Loucy (cell line): Measurements from ENCODE around the gene AMBRA1.

Experiments used
- H2AFZ ChIP-seq: fragments of 200-600 bp; sonication (generic); 2 replicates; pipeline ENCODE4 v1.6.0; 2016; ENCODE audit warnings: antibody characterized with exemption, mild to moderate bottlenecking, low read length, moderate library complexity
- H3F3A ChIP-seq: fragments of 200-600 bp; 2 replicates; pipeline ENCODE4 v1.6.0; 2016; ENCODE audit warnings: antibody characterized with exemption, low read depth, mild to moderate bottlenecking
- H3K27me3 ChIP-seq: fragments of 200-600 bp; sonication (generic); 2 replicates; pipeline ENCODE4 v1.6.1; 2014; ENCODE audit warnings: low read length, mild to moderate bottlenecking; ENCODE audit not compliant: insufficient read depth, poor library complexity, severe bottlenecking
- H3K36me3 ChIP-seq: fragments of 200-600 bp; sonication (generic); 2 replicates; pipeline ENCODE4 v1.6.1; 2016; ENCODE audit warnings: low read length; ENCODE audit not compliant: insufficient read depth
- H3K4me1 ChIP-seq: fragments of 200-600 bp; sonication (generic); 2 replicates; pipeline ENCODE4 v1.5.1; 2014; ENCODE audit warnings: low read length, mild to moderate bottlenecking; ENCODE audit not compliant: insufficient read depth, poor library complexity, severe bottlenecking
- H3K4me2 ChIP-seq: fragments of 200-600 bp; sonication (generic); 2 replicates; pipeline ENCODE4 v1.6.0; 2014; ENCODE audit warnings: antibody characterized with exemption, low read length, low read depth, mild to moderate bottlenecking; ENCODE audit not compliant: poor library complexity, severe bottlenecking
- H3K4me3 ChIP-seq: fragments of 200-600 bp; sonication (generic); 2 replicates; pipeline ENCODE4 v1.5.1; 2014; ENCODE audit warnings: low read length, mild to moderate bottlenecking, mixed read lengths; ENCODE audit not compliant: poor library complexity, severe bottlenecking
- H3K79me2 ChIP-seq: fragments of 200-600 bp; sonication (generic); 2 replicates; pipeline ENCODE4 v1.6.1; 2014; ENCODE audit warnings: low read length; ENCODE audit not compliant: insufficient read depth
- H3K9ac ChIP-seq: fragments of 200-600 bp; sonication (generic); 2 replicates; pipeline ENCODE4 v1.6.0; 2014; ENCODE audit warnings: mild to moderate bottlenecking, low read depth, low read length, moderate library complexity; ENCODE audit not compliant: poor library complexity, severe bottlenecking
- H3K9me2 ChIP-seq: fragments of 200-600 bp; sonication (generic); replicated peaks from 2 replicates; pipeline ENCODE4 v1.6.1; 2016; ENCODE audit warnings: low read depth, low read length, mixed read lengths
- H3K9me3 ChIP-seq: fragments of 200-600 bp; sonication (generic); 2 replicates; pipeline ENCODE4 v1.6.1; 2014; ENCODE audit warnings: mild to moderate bottlenecking, antibody characterized with exemption, low read length, low read depth; ENCODE audit not compliant: insufficient read depth
- H4K20me1 ChIP-seq: fragments of 200-600 bp; sonication (generic); 2 replicates; pipeline ENCODE4 v1.6.0; 2014; ENCODE audit warnings: antibody characterized with exemption, low read length, mild to moderate bottlenecking; ENCODE audit not compliant: insufficient read depth, poor library complexity, severe bottlenecking
- CTCF ChIP-seq: fragments of 200-600 bp; sonication (generic); conservative IDR thresholded peaks from 2 replicates; pipeline ENCODE4 v1.5.1; 2014; ENCODE audit warnings: mild to moderate bottlenecking, antibody characterized with exemption, low read length
- EZH2phosphoT487 ChIP-seq: fragments of 200-600 bp; IDR thresholded peaks from 2 replicates; pipeline ENCODE4 v1.6.1; 2018; ENCODE audit warnings: antibody characterized with exemption, mild to moderate bottlenecking, moderate library complexity, borderline replicate concordance

Gene AMBRA1

DNA sequence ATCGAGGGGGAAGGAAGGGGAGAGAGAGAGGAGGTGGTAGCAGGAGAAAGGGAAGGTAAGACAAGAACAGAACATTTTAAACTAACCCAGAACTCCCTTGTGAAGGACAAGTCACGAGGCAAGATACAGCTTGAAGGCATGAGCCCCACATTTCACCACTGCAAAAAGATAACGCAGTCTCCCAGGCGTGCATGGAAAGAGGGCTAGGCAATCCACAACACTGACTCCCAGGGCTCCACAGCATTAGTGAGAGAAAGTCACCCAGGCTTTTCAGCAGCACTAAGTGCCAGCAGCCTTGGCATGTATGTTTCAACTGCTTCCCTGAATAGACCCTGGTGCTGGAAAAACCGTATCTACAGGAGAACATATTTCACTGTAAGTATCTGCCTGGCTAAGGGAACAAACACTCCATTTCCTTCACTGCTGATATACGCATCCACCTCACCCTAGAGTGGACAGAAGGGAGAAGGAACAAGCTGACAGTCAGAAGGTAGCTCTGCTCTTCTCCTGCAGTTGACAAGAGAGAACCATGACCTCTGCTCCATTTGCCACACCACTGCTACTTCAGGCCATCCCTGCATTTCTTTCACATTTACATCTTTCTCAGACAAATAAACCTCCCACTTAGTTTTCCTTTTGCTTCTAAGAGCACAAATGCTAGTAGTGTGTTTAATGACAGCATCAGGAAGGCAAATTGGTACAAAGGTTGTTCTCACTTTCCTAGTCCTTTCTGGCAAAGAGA, 87.9 kb downstream of the AMBRA1 start:
- H3K9me2 ChIP-seq: no peaks in the 10 kb centered on the region
- no peak overlapping the region for H2AFZ ChIP-seq
- TF ChIP-seq EZH2phosphoT487 (no peak), CTCF (no peak)
- no peaks in the 10 kb centered on the region for H3K4me1 ChIP-seq
- no peak overlapping the region for H3K4me2 ChIP-seq
- no peaks in the 10 kb centered on the region for H3K27me3 ChIP-seq
- H3K79me2 ChIP-seq: no peaks in the 10 kb centered on the region
- H3F3A ChIP-seq: no peaks in the 10 kb centered on the region
- H3K4me3 ChIP-seq: no peak overlapping the region
- H4K20me1 ChIP-seq: no peaks in the 10 kb centered on the region
- H3K9ac ChIP-seq: no peak overlapping the region
- no peaks in the 10 kb centered on the region for H3K9me3 ChIP-seq
- peaks cover 53% of the 10 kb centered on the region; the same call in 1 of the 2 replicates for H3K36me3 ChIP-seq

DNA sequence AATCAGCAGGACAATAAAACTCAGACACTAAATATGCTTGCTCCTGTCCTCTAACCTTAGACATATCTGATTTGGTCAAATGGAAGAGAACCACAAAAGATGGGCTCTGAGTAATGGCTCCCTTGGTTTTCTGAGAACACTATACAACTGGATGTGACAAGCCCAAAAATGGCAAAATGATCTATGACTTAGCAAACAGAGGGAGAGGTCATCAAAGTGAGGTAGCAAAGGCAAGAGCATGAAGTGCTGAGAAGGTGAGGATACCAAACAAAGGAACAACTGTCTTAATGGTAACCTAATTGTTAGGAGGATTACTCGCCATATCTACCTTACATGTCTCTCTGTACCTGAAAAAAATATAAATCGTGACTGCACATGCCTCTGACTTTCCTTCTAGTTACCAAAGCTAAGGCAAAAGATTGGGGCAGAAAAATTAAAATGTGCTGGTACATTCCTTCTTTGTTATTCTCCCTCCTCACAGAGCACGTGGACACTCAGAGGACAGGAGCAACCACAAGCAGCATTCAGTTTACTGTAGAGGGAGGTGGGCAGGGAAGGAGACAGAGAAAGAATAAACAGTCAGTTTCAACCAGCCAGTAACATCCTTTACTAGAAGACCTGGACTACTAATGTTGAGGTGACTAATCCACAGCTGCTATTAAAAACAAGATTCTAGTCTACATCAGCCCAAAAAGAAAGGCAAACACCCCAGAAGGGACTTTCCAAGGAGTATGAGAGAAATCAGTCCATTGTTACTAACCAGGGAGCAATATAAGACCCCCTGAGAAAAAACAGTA, 88.8 kb downstream of the AMBRA1 start:
- no peaks in the 10 kb centered on the region for H4K20me1 ChIP-seq
- no peak overlapping the region for H3K4me2 ChIP-seq
- no peak for TF ChIP-seq CTCF
- no peak for TF ChIP-seq EZH2phosphoT487
- no peak overlapping the region for H2AFZ ChIP-seq
- H3K4me1 ChIP-seq: no peaks in the 10 kb centered on the region
- no peak overlapping the region for H3K9ac ChIP-seq
- no peaks in the 10 kb centered on the region for H3F3A ChIP-seq
- no peaks in the 10 kb centered on the region for H3K27me3 ChIP-seq
- H3K9me2 ChIP-seq: no peaks in the 10 kb centered on the region
- H3K9me3 ChIP-seq: no peaks in the 10 kb centered on the region
- peaks cover 55% of the 10 kb centered on the region; the same call in 1 of the 2 replicates for H3K36me3 ChIP-seq
- no peak overlapping the region for H3K4me3 ChIP-seq
- H3K79me2 ChIP-seq: no peaks in the 10 kb centered on the region

GRCh38 chr11:46499821-46500220, 94.0 kb downstream of the AMBRA1 start:
- Histone ChIP-seq H3K36me3 (peaks cover 38% of the 10 kb centered on the region; the same call in 1 of the 2 replicates), H3K79me2 (no peaks in the 10 kb centered on the region), H3K4me1 (no peaks in the 10 kb centered on the region), H3K4me3 (no peak overlapping the region), H3F3A (no peaks in the 10 kb centered on the region), H3K27me3 (no peaks in the 10 kb centered on the region), H3K9ac (no peak overlapping the region), H2AFZ (no peak overlapping the region), H3K4me2 (no peak overlapping the region), H4K20me1 (no peaks in the 10 kb centered on the region), H3K9me2 (no peaks in the 10 kb centered on the region), H3K9me3 (no peaks in the 10 kb centered on the region)
- TF ChIP-seq CTCF: no peak
- TF ChIP-seq EZH2phosphoT487: no peak
